Erythroblast (primary cell): ENCODE results near the gene DIP2C.

Source experiments
- GATA1 ChIP-seq: IDR thresholded peaks from 2 replicates; pipeline ENCODE4 v1.6.1; 2011; ENCODE audit warnings: low read depth, mild to moderate bottlenecking, control low read depth, low read length, moderate library complexity
- POLR2A ChIP-seq: IDR thresholded peaks from 2 replicates; pipeline ENCODE4 v1.6.1; 2011; ENCODE audit warnings: mild to moderate bottlenecking, low read length

- TF ChIP-seq POLR2A (no peak), GATA1 (no peak)
Measured at GRCh38 chr10:604716-605631, 84.5 kb downstream of the DIP2C start.
